Stimulated activated CD8-positive, alpha-beta memory T cell treated with anti-CD3 and anti-CD28 coated beads, Interleukin-4, amount 100 ng/mL, for 24 hours (primary cell): Measurements from ENCODE around the gene CALHM6.

Experiments used
- DNase-seq: peaks from one replicate; pipeline ENCODE4 v3.0.0-alpha.2; 2020; ENCODE audit warnings: low read depth

The CALHM6 gene

GRCh38 chr6:116445102-116445501 is 16.1 kb upstream of the CALHM6 start:
- no peak for DNase-seq

DNA sequence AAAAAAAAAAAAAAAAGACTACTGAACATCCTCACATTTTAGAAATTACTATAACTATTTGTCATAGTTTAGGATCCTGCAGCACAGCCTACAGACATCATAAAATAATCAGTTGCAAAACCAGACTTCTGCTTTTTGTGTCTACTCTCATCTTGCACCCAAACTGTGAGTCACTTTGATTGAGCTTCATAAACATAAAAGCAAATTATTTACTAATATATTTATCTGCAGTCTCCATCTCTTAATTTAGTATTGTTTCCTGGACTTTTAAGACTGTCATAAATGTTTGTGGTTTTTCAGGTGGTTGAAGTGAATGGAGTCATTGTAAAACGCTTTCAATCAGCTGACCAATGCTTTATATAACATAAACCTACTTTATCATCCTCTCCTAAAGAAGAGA is 14.8 kb upstream of the CALHM6 start:
- no peak for DNase-seq

DNA sequence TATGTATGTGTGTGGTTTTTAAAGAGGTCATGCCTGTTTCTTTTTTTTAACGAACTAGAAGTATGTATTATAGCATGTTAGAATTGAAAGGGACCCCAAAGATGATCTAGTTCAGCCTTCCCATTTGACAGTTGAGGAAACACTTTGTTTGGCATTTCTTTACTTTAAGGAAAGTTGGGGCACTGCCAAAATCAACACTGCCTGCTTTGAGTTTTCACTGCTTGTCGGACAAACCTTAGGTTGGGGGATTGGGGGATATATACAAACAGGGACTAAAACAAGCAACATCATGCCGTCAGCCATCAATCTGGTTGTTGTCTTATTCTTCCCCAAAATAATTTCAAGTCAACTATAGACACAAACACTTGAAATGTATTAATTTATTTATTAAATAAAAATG is 14.1 kb upstream of the CALHM6 start:
- no peak for DNase-seq

- DNase-seq = no peak
Measured at GRCh38 chr6:116447496-116448011, 13.6 kb upstream of the CALHM6 start.

- DNase-seq = no peak
Measured at GRCh38 chr6:116449565-116449964, 11.6 kb upstream of the CALHM6 start.

DNA sequence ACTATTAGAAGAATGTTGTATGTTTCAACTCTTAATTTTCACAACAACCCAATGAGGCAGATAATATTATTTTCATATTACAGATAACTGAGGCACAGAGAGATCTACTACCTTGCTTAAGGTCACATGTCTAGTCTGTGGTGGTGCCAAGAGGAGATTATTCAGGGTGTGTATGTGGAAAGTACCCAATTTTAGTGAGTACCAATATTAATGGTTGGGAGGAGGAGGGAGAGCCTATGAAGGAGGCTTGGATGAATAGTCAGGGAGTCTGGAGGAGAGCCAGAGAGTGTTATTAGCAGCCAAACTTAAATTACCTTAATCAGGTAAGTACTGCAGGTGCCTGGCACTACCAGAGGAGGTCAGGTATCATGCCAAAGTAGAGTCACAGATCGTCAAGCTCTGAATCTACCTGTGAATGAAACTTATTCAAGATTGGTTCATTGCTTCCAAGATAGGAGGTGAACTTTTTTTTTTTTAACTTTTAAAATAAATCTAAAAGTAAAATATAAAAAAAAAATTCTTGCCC is 10.9 kb upstream of the CALHM6 start:
- no peak for DNase-seq

- no peak for DNase-seq
Measured at GRCh38 chr6:116450769-116451740, 10.1 kb upstream of the CALHM6 start.

DNA sequence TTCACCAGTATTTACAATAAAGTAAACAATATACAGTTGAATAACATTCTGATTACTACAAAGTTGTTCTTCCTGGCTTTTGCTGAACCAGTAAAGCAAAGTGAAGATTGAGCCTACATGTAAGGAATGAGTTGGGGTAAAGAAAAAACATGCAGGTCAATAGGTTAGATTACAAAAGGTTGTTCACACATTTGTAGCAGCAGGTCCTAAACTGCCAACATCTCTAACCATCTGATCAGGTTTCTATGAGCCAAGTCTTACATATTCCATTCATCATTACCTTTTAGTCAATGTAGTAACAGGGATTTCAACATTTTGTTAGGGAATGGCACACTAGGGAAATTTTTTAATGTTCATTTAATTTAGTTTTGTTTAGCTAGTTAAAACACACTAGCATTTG is 9.3 kb upstream of the CALHM6 start:
- DNase-seq = no peak

- no peak for DNase-seq
Measured at GRCh38 chr6:116452531-116452930, 8.6 kb upstream of the CALHM6 start.

GRCh38 chr6:116456106-116456505 is 5.1 kb upstream of the CALHM6 start:
- no peak for DNase-seq

GRCh38 chr6:116456927-116457326 is 4.2 kb upstream of the CALHM6 start:
- no peak for DNase-seq

DNA sequence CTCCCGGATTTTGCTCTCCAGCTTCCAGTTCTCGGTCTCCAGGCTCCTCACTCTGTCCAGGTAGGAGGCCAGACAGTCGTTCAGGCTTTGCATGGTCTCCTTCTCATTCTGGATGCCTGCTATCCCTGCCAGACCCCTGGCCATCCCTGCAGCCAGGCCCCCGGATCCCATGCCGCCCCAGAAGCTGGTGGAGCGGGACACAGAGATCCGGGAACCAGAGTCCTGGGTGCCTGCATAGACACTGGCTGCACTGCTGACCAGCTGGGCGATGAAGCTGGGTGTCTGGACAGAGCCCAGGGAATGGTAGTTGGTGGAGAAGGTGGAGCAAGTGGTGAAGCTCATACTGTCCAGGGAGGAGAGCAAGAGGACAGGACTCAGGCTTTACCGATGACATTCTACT is 2.9 kb upstream of the CALHM6 start:
- no peak for DNase-seq

GRCh38 chr6:116459927-116460326 is 1.2 kb upstream of the CALHM6 start:
- DNase-seq = no peak

GRCh38 chr6:116461932-116462885 is 1.0 kb downstream of the CALHM6 start:
- DNase-seq = peak; percentile 17

DNA sequence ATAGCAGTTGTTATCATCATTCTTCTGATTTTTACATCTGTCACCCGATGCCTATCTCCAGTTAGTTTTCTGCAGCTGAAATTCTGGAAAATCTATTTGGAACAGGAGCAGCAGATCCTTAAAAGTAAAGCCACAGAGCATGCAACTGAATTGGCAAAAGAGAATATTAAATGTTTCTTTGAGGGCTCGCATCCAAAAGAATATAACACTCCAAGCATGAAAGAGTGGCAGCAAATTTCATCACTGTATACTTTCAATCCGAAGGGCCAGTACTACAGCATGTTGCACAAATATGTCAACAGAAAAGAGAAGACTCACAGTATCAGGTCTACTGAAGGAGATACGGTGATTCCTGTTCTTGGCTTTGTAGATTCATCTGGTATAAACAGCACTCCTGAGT is 2.1 kb downstream of the CALHM6 start:
- DNase-seq = no peak

DNA sequence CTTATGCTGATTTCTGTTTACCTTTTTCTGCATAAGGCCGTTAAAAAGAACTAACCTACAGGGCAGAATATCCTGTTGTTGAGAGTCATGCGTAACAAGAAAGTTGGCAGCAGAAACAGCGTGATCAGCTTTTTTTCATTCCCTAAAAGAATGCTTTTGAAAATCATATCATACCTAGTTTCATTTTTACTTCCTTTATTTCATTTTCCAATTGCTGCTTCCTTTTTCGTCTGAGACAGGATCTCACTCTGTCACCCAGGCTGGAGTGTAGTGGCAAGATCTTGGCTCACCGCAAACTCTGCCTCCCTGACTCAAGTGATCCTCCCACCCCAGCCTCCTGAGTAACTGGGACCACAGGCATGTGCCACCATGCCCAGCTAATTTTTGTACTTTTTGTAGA is 4.1 kb downstream of the CALHM6 start:
- no peak for DNase-seq

GRCh38 chr6:116467096-116467495 is 5.9 kb downstream of the CALHM6 start:
- no peak for DNase-seq

DNA sequence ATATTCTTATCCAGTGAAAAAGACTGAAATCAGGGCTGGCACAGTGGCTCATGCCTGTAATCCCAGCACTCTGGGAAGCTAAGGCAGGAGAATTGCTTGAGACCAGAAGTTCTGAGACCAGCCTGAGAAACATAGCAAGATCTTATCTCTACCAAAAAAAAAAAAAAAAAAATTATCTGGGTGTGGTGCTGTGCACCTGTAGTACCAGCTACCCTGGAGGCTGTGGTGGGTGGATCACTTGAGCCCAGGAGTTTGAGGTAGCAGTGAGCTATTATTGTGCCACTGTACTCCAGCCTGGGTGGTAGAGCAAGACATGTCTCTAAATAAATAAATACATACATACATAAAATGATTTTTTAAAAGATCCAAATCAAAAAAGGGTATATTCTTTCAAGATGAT is 6.3 kb downstream of the CALHM6 start:
- no peak for DNase-seq

- no peak for DNase-seq
Measured at GRCh38 chr6:116468293-116468692, 7.1 kb downstream of the CALHM6 start.

- DNase-seq = no peak
Measured at GRCh38 chr6:116471531-116471930, 10.4 kb downstream of the CALHM6 start.

DNA sequence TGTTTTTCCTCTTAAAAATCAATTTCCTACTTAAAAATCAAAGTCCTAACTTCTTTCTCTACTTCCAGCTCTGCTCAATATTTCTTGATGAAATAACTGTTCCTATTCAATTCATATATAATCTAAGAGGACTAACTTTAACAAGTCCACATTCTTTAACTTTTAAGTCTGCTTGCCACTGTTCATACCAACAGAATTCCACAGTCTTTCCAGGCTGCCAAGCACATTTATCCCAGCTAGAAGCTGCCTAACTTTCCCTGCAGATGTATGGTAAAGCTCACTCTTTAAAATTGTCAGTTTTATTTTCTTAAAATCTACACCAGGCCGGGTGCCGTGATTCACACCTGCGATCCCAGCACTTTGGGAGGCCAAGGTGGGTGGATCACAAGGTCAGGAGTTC is 11.5 kb downstream of the CALHM6 start:
- no peak for DNase-seq

DNA sequence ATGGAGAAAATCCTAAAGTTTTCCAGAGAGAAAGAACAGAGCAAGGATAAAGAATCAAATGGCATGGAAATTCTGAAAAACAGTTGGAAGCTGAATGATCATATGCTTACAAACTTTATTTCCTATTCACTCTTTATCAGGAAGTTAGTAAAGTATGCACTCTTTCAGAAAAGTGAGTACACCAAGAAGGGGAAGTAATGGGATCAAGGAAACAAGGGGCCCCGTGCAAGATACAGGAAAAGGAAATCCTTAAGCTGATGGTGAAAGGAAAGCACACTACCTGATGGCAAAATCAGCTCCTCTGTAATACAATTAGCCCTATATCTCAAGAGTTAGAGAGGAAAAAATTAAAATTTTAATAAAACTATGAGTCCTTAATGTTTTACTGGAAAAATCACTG is 14.0 kb downstream of the CALHM6 start:
- DNase-seq = no peak
